HepG2 (cell line): ENCODE measurements around the gene BANP. TPM values are rescaled to one million over a fixed set of nuclear protein-coding genes. Genes with fewer than 3 reads are reported as not detected.

Source experiments
- CBX5 ChIP-seq: sonication (generic); formaldehyde crosslinking; IDR thresholded peaks from 2 replicates; pipeline ENCODE4 v1.4.0; 2020; ENCODE audit warnings: missing genetic modification reagents, borderline replicate concordance
- ESRRA ChIP-seq: sonication (generic); formaldehyde crosslinking; IDR thresholded peaks from 2 replicates; pipeline ENCODE4 v1.5.1; 2020; ENCODE audit warnings: mild to moderate bottlenecking, low read depth, missing genetic modification reagents
- IKZF4 ChIP-seq: sonication (generic); formaldehyde crosslinking; IDR thresholded peaks from 2 replicates; pipeline ENCODE4 v1.5.1; 2020; ENCODE audit warnings: borderline replicate concordance, mild to moderate bottlenecking, low read depth, missing genetic modification reagents; ENCODE audit errors: not compliant biosample characterization
- KDM1A ChIP-seq: IDR thresholded peaks from 2 replicates; pipeline ENCODE4 v1.6.1; 2016; ENCODE audit warnings: missing compliant biosample characterization
- KDM4B ChIP-seq: sonication (generic); formaldehyde crosslinking; IDR thresholded peaks from 2 replicates; pipeline ENCODE4 v1.4.0; 2020; ENCODE audit warnings: missing genetic modification reagents
- MXD4 ChIP-seq: IDR thresholded peaks from 2 replicates; pipeline ENCODE4 v1.6.1; 2016; ENCODE audit warnings: mild to moderate bottlenecking, missing biosample characterization, missing genetic modification reagents
- PHB2 ChIP-seq: fragments of 450-650 bp; IDR thresholded peaks from 2 replicates; pipeline ENCODE4 v1.6.1; 2018; ENCODE audit not compliant: partially characterized antibody
- POGZ ChIP-seq: sonication (generic); formaldehyde crosslinking; IDR thresholded peaks from 2 replicates; pipeline ENCODE4 v1.4.0; 2020; ENCODE audit warnings: mild to moderate bottlenecking, missing genetic modification reagents
- SNAPC2 ChIP-seq: sonication (generic); formaldehyde crosslinking; IDR thresholded peaks from 2 replicates; pipeline ENCODE4 v1.8.1; 2022; ENCODE audit warnings: mild to moderate bottlenecking, missing genetic modification reagents
- SP140L ChIP-seq: sonication (generic); formaldehyde crosslinking; IDR thresholded peaks from 2 replicates; pipeline ENCODE4 v1.4.0; 2020; ENCODE audit warnings: missing genetic modification reagents, borderline replicate concordance
- TARDBP ChIP-seq: sonication (generic); formaldehyde crosslinking; IDR thresholded peaks from 2 replicates; pipeline ENCODE4 v1.8.0; 2022; ENCODE audit warnings: mild to moderate bottlenecking, missing genetic modification reagents
- ZNF431 ChIP-seq: sonication (generic); formaldehyde crosslinking; IDR thresholded peaks from 2 replicates; pipeline ENCODE4 v1.9.0; 2022; ENCODE audit warnings: missing genetic modification reagents, low read depth, mild to moderate bottlenecking, borderline replicate concordance
- ZNF552 ChIP-seq: sonication (generic); formaldehyde crosslinking; IDR thresholded peaks from 2 replicates; pipeline ENCODE4 v1.9.0; 2022; ENCODE audit warnings: missing genetic modification reagents, mild to moderate bottlenecking, borderline replicate concordance
- ZNF75D ChIP-seq: sonication (generic); formaldehyde crosslinking; IDR thresholded peaks from 2 replicates; pipeline ENCODE4 v1.8.1; 2023; ENCODE audit warnings: missing genetic modification reagents, mild to moderate bottlenecking, borderline replicate concordance
- ZNF891 ChIP-seq: sonication (generic); formaldehyde crosslinking; IDR thresholded peaks from 2 replicates; pipeline ENCODE4 v1.5.0; 2020; ENCODE audit warnings: mild to moderate bottlenecking, missing genetic modification reagents
- polyA plus RNA-seq, 8 experiments: library from polyadenylated mRNA; depleted of rRNA in 3 of 8; stranded (reverse) in 7 of 8; unstranded in 1 of 8; fragments of >200 nt; fragmentation: Illumina TruSeq in 4 of 8; extraction: Trizol in 4 of 8; gene quantifications; 2 replicates each; pipeline versions ENCODE4 v1.2.1 to v1.2.3, GENCODE V29; 2011 to 2016; ENCODE audit warnings: low read depth in 4 of 8, missing spikeins in 1 of 8, mixed read lengths in 1 of 8; ENCODE audit not compliant: insufficient read depth in 1 of 8
- total RNA-seq, 5 experiments: library from RNA; depleted of rRNA; stranded (reverse); fragments of >200 nt; fragmentation: Illumina TruSeq; extraction: Trizol; gene quantifications; 2 replicates each; pipeline ENCODE4 v1.2.3, GENCODE V29; 2016; ENCODE audit warnings: low read depth in 1 of 5
- TF ChIP-seq, protein P1 (sequence below): sonication (generic); formaldehyde crosslinking; IDR thresholded peaks from 2 replicates; pipeline ENCODE4 v1.9.0; 2021; ENCODE audit warnings: mild to moderate bottlenecking, missing genetic modification reagents
- TF ChIP-seq, protein P2 (sequence below): IDR thresholded peaks from 2 replicates; pipeline ENCODE4 v1.6.1; 2012; ENCODE audit warnings: low read length, improper control_type of control experiment
- TF ChIP-seq, protein P3 (sequence below), 2 experiments: fragments of 450-650 bp in 1 of 2; sonication (generic) in 1 of 2; formaldehyde crosslinking; IDR thresholded peaks; 2 replicates each; pipeline versions ENCODE4 v1.5.0 to v1.8.0; 2020 to 2022; ENCODE audit warnings: mild to moderate bottlenecking in 1 of 2, missing genetic modification reagents in 1 of 2

The BANP gene
- total and polyA plus RNA-seq, 2 of the 13 experiments (the other 11 are each of a cell fraction or from before 2014, with no cell fraction given) = 20.2 to 23.8 TPM

DNA sequence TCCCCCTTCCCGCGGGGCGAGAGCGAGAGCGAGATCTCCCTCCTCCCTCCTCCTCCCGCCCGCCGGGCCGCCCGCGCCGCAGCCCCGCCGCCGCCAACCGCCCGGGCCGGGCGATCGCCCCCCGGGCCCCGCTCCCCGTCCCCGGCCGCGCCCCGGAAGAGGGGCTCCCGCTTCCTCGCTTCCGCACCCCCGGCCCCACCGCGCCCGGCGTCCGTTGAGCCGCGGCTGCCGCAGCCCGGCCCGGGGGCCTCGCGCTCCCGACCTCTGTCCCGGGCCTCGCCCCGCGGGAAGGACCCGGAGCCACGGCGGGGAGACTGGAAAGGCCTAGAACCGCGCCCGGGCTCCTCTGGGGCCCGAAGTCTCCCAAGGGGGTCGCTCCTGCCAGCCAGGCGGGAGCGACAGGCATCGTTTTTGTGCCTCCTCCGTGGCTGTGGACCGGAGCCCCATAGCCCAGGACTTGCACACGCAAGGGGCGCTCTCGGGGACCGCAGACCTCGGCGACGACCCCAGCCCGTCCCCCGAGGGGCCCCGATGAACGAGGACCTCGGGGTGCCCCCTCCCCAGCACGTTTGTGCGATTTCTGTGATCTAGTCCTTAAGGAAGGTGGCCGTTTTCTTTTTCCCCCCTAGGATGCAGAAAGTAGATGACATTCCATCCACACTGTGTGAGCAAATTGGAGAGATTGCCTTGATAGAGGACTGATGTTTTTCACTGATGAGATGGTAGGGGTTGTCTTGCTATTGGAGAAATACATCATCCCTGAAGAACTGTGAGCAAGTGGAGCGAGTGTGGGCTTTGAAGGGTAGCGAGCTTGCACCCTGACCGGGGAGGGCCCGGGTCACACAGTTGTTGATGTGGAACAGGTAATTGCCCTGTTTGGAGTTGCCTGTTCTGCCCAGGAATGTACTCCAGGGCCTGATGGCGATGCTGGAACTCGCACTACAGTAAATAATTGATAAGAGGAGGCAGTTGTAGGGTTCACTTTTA is 611 bp downstream of the BANP start (continued):
- TF ChIP-seq, protein P1, sequence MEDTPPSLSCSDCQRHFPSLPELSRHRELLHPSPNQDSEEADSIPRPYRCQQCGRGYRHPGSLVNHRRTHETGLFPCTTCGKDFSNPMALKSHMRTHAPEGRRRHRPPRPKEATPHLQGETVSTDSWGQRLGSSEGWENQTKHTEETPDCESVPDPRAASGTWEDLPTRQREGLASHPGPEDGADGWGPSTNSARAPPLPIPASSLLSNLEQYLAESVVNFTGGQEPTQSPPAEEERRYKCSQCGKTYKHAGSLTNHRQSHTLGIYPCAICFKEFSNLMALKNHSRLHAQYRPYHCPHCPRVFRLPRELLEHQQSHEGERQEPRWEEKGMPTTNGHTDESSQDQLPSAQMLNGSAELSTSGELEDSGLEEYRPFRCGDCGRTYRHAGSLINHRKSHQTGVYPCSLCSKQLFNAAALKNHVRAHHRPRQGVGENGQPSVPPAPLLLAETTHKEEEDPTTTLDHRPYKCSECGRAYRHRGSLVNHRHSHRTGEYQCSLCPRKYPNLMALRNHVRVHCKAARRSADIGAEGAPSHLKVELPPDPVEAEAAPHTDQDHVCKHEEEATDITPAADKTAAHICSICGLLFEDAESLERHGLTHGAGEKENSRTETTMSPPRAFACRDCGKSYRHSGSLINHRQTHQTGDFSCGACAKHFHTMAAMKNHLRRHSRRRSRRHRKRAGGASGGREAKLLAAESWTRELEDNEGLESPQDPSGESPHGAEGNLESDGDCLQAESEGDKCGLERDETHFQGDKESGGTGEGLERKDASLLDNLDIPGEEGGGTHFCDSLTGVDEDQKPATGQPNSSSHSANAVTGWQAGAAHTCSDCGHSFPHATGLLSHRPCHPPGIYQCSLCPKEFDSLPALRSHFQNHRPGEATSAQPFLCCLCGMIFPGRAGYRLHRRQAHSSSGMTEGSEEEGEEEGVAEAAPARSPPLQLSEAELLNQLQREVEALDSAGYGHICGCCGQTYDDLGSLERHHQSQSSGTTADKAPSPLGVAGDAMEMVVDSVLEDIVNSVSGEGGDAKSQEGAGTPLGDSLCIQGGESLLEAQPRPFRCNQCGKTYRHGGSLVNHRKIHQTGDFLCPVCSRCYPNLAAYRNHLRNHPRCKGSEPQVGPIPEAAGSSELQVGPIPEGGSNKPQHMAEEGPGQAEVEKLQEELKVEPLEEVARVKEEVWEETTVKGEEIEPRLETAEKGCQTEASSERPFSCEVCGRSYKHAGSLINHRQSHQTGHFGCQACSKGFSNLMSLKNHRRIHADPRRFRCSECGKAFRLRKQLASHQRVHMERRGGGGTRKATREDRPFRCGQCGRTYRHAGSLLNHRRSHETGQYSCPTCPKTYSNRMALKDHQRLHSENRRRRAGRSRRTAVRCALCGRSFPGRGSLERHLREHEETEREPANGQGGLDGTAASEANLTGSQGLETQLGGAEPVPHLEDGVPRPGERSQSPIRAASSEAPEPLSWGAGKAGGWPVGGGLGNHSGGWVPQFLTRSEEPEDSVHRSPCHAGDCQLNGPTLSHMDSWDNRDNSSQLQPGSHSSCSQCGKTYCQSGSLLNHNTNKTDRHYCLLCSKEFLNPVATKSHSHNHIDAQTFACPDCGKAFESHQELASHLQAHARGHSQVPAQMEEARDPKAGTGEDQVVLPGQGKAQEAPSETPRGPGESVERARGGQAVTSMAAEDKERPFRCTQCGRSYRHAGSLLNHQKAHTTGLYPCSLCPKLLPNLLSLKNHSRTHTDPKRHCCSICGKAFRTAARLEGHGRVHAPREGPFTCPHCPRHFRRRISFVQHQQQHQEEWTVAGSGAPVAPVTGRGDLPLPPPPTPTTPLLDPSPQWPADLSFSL (CRISPR knock-in tag) = no peak
- TF ChIP-seq ZNF75D (CRISPR knock-in tag) = no peak
- TF ChIP-seq KDM1A (CRISPR knock-in tag) = no peak
- TF ChIP-seq CBX5 (CRISPR knock-in tag) = no peak
- 0 out of 2 replicates have a peak, but pooled peaks have one; percentile 17 for TF ChIP-seq POGZ
- TF ChIP-seq ESRRA (CRISPR knock-in tag) = no peak
- TF ChIP-seq, protein P2, sequence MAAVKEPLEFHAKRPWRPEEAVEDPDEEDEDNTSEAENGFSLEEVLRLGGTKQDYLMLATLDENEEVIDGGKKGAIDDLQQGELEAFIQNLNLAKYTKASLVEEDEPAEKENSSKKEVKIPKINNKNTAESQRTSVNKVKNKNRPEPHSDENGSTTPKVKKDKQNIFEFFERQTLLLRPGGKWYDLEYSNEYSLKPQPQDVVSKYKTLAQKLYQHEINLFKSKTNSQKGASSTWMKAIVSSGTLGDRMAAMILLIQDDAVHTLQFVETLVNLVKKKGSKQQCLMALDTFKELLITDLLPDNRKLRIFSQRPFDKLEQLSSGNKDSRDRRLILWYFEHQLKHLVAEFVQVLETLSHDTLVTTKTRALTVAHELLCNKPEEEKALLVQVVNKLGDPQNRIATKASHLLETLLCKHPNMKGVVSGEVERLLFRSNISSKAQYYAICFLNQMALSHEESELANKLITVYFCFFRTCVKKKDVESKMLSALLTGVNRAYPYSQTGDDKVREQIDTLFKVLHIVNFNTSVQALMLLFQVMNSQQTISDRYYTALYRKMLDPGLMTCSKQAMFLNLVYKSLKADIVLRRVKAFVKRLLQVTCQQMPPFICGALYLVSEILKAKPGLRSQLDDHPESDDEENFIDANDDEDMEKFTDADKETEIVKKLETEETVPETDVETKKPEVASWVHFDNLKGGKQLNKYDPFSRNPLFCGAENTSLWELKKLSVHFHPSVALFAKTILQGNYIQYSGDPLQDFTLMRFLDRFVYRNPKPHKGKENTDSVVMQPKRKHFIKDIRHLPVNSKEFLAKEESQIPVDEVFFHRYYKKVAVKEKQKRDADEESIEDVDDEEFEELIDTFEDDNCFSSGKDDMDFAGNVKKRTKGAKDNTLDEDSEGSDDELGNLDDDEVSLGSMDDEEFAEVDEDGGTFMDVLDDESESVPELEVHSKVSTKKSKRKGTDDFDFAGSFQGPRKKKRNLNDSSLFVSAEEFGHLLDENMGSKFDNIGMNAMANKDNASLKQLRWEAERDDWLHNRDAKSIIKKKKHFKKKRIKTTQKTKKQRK = no peak
- peak; percentile 39; the same call in 1 of the 2 replicates for TF ChIP-seq ZNF552 (CRISPR knock-in tag)
- no peak for TF ChIP-seq SNAPC2 (CRISPR knock-in tag)
- 0 out of 2 replicates have a peak, but pooled peaks have one; percentile 52 for TF ChIP-seq ZNF891
- no peak for TF ChIP-seq PHB2
- no peak for TF ChIP-seq IKZF4 (CRISPR knock-in tag)
- TF ChIP-seq MXD4 (CRISPR knock-in tag) = no peak
- TF ChIP-seq, protein P3, sequence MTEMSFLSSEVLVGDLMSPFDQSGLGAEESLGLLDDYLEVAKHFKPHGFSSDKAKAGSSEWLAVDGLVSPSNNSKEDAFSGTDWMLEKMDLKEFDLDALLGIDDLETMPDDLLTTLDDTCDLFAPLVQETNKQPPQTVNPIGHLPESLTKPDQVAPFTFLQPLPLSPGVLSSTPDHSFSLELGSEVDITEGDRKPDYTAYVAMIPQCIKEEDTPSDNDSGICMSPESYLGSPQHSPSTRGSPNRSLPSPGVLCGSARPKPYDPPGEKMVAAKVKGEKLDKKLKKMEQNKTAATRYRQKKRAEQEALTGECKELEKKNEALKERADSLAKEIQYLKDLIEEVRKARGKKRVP (CRISPR knock-in tag; IDR thresholded peaks at IDR 0.05) = no peak
- 0 out of 2 replicates have a peak, but pooled peaks have one; percentile 28 for TF ChIP-seq TARDBP (CRISPR knock-in tag)
- TF ChIP-seq KDM4B = peak; percentile 25; the same call in 1 of the 2 replicates
- no peak for TF ChIP-seq SP140L (CRISPR knock-in tag)
- no peak for TF ChIP-seq ZNF431
